GM12878 (cell line): Measurements from ENCODE around the gene CST6.

ENCODE experiments used
- NFYA ChIP-seq: IDR thresholded peaks from 2 replicates; pipeline ENCODE4 v1.6.1; 2011; ENCODE audit warnings: low read depth, mild to moderate bottlenecking, low read length, improper control_type of control experiment, borderline replicate concordance
- NR2C2 ChIP-seq: IDR thresholded peaks from 2 replicates; pipeline ENCODE4 v1.6.1; 2011; ENCODE audit warnings: borderline replicate concordance, low read depth; ENCODE audit not compliant: control insufficient read depth, insufficient read length
- POLR2A ChIP-seq: IDR thresholded peaks from 2 replicates; pipeline ENCODE4 v1.6.1; 2011; ENCODE audit warnings: low read depth, mild to moderate bottlenecking, low read length
- RFX5 ChIP-seq: IDR thresholded peaks from 2 replicates; pipeline ENCODE4 v1.6.1; 2011; ENCODE audit warnings: low read depth, low read length, improper control_type of control experiment
- TF ChIP-seq, protein P1 (sequence below), 3 experiments: IDR thresholded peaks in 2 of 3; conservative IDR thresholded peaks in 1 of 3; 2 replicates each; pipeline ENCODE4 v1.5.1; 2011; ENCODE audit warnings: low read depth in 3 of 3, low read length in 3 of 3, mild to moderate bottlenecking in 3 of 3, control low read depth in 2 of 3, moderate library complexity in 2 of 3, inconsistent platforms in 1 of 3, mixed read lengths in 1 of 3; ENCODE audit not compliant: control insufficient read depth in 2 of 3, insufficient read depth in 1 of 3; ENCODE audit errors: extremely low read depth in 1 of 3
- TF ChIP-seq, protein P2 (sequence below): IDR thresholded peaks from 2 replicates; pipeline ENCODE4 v1.6.1; 2012; ENCODE audit warnings: improper control_type of control experiment, low read depth, low read length; ENCODE audit not compliant: insufficient replicate concordance
- TF ChIP-seq, protein P3 (sequence below): IDR thresholded peaks from 2 replicates; pipeline ENCODE4 v1.6.1; 2011; ENCODE audit warnings: borderline replicate concordance, low read depth, mild to moderate bottlenecking, moderate library complexity, mixed read lengths, low read length; ENCODE audit not compliant: insufficient read depth; ENCODE audit errors: extremely low read length

DNA sequence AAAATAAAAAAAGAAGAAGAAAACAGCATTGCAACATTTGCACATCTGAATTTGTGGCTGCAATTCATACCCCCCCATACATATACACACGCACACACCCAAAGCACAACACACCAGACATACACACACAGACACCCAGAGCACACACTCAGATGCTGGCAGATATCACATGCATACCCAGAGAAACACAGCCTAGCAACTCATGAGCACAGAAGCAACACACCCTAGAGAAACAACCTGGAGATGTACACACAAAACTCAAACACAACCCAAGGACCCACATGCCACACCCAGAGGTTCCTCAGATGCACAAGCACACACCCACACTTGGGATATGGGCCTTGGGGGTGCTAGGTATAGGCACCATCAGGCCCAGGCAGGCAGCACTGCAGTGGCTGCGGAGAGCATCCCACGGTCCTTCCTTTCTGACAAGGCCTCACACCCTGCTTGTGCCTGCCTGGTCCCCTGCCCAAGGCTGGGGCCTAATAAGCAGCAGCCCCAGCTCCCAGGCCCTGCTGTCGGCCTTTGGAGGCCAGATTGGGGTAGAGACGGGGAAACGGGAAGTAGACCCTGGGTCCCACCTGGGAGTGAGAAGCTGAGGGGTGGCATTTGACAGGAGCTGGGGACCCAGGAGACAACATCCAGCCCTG, 3.1 kb downstream of the CST6 start:
- TF ChIP-seq, protein P1, sequence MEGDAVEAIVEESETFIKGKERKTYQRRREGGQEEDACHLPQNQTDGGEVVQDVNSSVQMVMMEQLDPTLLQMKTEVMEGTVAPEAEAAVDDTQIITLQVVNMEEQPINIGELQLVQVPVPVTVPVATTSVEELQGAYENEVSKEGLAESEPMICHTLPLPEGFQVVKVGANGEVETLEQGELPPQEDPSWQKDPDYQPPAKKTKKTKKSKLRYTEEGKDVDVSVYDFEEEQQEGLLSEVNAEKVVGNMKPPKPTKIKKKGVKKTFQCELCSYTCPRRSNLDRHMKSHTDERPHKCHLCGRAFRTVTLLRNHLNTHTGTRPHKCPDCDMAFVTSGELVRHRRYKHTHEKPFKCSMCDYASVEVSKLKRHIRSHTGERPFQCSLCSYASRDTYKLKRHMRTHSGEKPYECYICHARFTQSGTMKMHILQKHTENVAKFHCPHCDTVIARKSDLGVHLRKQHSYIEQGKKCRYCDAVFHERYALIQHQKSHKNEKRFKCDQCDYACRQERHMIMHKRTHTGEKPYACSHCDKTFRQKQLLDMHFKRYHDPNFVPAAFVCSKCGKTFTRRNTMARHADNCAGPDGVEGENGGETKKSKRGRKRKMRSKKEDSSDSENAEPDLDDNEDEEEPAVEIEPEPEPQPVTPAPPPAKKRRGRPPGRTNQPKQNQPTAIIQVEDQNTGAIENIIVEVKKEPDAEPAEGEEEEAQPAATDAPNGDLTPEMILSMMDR (IDR thresholded peaks at IDR 0.05 in 2 of 3, conservative IDR thresholded peaks at IDR 0.05 in 1 of 3; ENCODE audit: control insufficient read depth in 2 of 3, extremely low read depth in 1 of 3, insufficient read depth in 1 of 3, low read depth in 3 of 3, low read length in 3 of 3): no peak
- no peak for TF ChIP-seq NFYA
- no peak for TF ChIP-seq NR2C2
- TF ChIP-seq, protein P2, sequence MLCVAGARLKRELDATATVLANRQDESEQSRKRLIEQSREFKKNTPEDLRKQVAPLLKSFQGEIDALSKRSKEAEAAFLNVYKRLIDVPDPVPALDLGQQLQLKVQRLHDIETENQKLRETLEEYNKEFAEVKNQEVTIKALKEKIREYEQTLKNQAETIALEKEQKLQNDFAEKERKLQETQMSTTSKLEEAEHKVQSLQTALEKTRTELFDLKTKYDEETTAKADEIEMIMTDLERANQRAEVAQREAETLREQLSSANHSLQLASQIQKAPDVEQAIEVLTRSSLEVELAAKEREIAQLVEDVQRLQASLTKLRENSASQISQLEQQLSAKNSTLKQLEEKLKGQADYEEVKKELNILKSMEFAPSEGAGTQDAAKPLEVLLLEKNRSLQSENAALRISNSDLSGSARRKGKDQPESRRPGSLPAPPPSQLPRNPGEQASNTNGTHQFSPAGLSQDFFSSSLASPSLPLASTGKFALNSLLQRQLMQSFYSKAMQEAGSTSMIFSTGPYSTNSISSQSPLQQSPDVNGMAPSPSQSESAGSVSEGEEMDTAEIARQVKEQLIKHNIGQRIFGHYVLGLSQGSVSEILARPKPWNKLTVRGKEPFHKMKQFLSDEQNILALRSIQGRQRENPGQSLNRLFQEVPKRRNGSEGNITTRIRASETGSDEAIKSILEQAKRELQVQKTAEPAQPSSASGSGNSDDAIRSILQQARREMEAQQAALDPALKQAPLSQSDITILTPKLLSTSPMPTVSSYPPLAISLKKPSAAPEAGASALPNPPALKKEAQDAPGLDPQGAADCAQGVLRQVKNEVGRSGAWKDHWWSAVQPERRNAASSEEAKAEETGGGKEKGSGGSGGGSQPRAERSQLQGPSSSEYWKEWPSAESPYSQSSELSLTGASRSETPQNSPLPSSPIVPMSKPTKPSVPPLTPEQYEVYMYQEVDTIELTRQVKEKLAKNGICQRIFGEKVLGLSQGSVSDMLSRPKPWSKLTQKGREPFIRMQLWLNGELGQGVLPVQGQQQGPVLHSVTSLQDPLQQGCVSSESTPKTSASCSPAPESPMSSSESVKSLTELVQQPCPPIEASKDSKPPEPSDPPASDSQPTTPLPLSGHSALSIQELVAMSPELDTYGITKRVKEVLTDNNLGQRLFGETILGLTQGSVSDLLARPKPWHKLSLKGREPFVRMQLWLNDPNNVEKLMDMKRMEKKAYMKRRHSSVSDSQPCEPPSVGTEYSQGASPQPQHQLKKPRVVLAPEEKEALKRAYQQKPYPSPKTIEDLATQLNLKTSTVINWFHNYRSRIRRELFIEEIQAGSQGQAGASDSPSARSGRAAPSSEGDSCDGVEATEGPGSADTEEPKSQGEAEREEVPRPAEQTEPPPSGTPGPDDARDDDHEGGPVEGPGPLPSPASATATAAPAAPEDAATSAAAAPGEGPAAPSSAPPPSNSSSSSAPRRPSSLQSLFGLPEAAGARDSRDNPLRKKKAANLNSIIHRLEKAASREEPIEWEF: no peak
- TF ChIP-seq RFX5: no peak
- TF ChIP-seq, protein P3, sequence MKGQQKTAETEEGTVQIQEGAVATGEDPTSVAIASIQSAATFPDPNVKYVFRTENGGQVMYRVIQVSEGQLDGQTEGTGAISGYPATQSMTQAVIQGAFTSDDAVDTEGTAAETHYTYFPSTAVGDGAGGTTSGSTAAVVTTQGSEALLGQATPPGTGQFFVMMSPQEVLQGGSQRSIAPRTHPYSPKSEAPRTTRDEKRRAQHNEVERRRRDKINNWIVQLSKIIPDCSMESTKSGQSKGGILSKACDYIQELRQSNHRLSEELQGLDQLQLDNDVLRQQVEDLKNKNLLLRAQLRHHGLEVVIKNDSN: no peak
- TF ChIP-seq POLR2A: no peak
